SK-N-SH (cell line): ENCODE data around the gene UST.

Experiments used
- CTCF ChIP-seq: fragments of 200-600 bp; sonication (generic); IDR thresholded peaks from 2 replicates; pipeline ENCODE4 v1.6.1; 2017; ENCODE audit warnings: antibody characterized with exemption, mild to moderate bottlenecking, moderate library complexity
- EP300 ChIP-seq, 2 experiments: IDR thresholded peaks; 2 replicates each; pipeline versions ENCODE4 v1.4.0 to v1.6.1; 2012; ENCODE audit warnings: borderline replicate concordance in 1 of 2, low read depth in 1 of 2, low read length in 1 of 2
- EZH2phosphoT487 ChIP-seq: fragments of 200-600 bp; sonication (generic); IDR thresholded peaks from 2 replicates; pipeline ENCODE4 v1.6.1; 2017; ENCODE audit warnings: low read depth, mixed run types, mild to moderate bottlenecking, antibody characterized with exemption, moderate library complexity, borderline replicate concordance
- RAD21 ChIP-seq: IDR thresholded peaks from 2 replicates; pipeline ENCODE4 v1.6.1; 2012; ENCODE audit warnings: mild to moderate bottlenecking, low read length
- RXRA ChIP-seq: IDR thresholded peaks from 2 replicates; pipeline ENCODE4 v1.4.0; 2012; ENCODE audit warnings: low read depth, mild to moderate bottlenecking, borderline replicate concordance
- SIN3A ChIP-seq: IDR thresholded peaks from 2 replicates; pipeline ENCODE4 v1.6.1; 2012; ENCODE audit warnings: low read depth, mild to moderate bottlenecking, low read length, moderate library complexity, borderline replicate concordance
- TAF1 ChIP-seq: IDR thresholded peaks from 2 replicates; pipeline ENCODE4 v1.6.1; 2012; ENCODE audit warnings: low read depth, mild to moderate bottlenecking, low read length, moderate library complexity, borderline replicate concordance
- USF1 ChIP-seq: IDR thresholded peaks from 2 replicates; pipeline ENCODE4 v1.4.0; 2012; ENCODE audit warnings: low read depth, borderline replicate concordance
- ZBTB33 ChIP-seq: IDR thresholded peaks from 2 replicates; pipeline ENCODE4 v1.4.0; 2012; ENCODE audit warnings: low read depth, borderline replicate concordance

- TF ChIP-seq RAD21 (no peak), CTCF (no peak), EP300 (IDR thresholded peaks at IDR 0.05; ENCODE audit: borderline replicate concordance in 1 of 2, low read depth in 1 of 2, low read length in 1 of 2) (no peak), EZH2phosphoT487 (no peak), TAF1 (no peak), ZBTB33 (no peak), SIN3A (no peak), RXRA (no peak), USF1 (no peak)
Measured at GRCh38 chr6:149016716-149017115, 269.9 kb downstream of the UST start.
